HG03558 (cell line): Measurements from ENCODE around the gene ITGB1.
"Not testable (repeated sequence)": the region's sequence is repeated elsewhere in the genome, so short reads cannot be mapped to it uniquely, and the experiment has no call there.

Experiments
- ATAC-seq: cut with Tn5 transposase; IDR thresholded peaks from one replicate; pipeline ENCODE4 v1.9.1; 2021; ENCODE audit warnings: moderate number of reproducible peaks; ENCODE audit not compliant: unreplicated experiment; ENCODE audit errors: extremely low read depth

Gene ITGB1

DNA sequence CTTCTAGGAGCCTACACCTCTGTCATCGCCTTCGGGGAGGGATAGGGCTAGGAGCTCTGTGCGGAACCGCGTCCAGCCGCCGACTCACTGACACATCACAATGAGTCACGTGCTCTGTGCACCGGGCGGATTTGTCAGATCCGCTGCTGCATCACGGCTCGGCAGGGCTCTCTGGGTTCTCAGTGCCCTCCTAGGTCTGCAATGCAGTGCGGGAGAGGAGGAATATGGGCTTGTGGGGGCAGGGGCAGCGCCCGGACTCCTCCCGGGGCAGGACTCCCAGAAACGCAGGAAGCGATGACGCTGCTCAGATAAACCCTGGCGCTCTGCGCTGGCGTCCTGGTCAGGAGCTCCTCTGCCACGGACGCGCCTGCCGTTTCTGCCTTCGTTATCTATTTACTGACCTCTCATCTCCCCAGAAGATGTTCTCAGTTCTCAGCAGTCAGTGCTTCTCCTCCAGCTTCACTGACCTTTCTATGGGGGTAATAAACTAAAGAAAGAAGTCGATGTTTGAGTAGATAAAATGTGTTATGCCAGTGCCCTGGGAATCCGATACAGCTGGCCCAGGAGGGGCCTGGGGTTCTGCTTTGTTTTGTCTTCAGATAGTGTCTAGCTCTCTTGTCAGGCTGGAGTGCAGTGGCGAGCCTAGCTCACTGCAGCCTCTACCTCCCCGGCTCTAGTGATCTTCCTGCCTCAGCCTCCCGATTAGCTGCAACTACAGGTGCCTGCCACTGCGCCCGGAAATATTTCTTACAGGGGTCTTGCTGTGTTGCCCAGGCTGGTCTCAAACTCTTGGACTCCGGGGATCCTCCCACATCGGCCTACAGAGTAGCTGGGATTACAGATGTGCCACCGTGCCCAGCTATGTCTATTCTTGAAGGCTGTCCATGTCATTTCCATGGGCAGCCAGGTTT is 22.8 kb upstream of the ITGB1 start:
- peak; percentile 86 for ATAC-seq

DNA sequence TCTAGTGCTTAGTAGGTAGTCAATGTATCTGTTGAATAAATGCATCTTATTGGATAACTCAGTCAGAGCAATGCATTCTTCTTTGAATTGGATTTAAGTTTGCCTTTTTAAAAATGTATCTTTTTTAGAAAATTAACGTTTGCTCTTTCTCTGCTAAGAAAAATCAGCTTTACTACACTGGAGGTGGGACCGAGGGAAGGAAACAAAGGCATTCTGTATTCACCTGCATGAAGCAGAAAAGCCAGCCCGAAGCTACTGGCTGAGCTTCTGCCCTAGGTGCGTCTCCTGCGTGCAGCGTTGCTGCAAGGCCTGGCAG is 22.2 kb upstream of the ITGB1 start:
- ATAC-seq = no peak

DNA sequence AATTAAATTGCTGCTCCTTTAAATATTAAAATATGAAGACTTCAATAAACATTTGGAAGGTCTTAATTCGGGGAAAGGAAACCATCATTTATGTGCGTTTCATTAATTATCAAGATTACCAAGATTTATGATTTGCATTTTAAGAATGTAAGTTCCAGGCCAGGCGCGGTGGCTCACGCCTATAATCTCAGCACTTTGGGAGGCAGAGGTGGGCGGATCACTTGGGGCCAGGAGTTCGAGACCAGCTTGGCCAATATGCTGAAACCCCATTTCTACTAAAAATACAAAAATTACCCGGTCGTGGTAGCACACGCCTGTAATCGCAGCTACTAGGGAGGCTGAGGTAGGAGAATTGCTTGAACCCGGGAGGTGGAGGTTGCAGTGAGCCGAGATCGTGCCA is 21.7 kb upstream of the ITGB1 start:
- ATAC-seq = not testable (repeated sequence)

- ATAC-seq = no peak
Observed at GRCh38 chr10:32979041-32979440, 21.0 kb upstream of the ITGB1 start.

DNA sequence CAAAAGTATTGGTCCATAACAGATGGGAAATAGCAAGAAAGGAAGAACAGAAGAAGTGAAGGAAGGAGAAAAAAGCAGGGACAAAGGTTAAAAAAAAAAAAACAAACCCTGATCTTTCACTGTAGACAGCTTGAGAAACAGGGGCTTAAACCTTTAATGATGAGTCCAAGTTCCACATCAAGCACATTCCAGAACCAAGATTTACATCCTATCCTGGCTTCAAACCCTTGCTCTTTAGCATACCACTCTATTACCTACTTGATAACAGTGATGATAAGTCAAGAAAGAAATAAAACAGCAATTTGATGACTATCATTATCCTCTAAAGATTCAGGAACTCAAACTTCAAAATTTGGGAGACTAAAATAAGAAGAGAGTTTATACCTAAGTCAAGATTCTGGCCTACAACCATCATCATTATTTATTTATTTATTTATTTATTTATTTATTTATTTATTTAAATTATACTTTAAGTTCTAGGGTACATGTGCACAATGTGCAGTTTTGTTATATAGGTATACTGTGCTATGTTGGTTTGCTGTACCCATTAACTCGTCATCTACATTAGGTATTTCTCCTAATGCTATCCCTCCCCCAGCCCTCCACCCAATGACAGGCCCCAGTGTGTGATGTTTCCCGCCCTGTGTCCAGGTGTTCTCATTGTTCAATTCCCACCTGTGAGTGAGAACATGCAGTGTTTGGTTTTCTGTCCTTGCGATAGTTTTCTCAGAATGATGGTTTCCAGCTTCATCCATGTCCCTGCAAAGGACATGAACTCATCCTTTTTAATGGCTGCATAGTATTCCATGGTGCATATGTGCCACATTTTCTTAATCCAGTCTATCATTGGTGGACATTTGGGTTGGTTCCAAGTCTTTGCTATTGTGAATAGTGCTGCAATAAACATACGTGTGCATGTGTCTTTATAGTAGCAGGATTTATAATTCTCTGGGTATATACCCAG is 20.1 kb upstream of the ITGB1 start:
- ATAC-seq = not testable (repeated sequence)

DNA sequence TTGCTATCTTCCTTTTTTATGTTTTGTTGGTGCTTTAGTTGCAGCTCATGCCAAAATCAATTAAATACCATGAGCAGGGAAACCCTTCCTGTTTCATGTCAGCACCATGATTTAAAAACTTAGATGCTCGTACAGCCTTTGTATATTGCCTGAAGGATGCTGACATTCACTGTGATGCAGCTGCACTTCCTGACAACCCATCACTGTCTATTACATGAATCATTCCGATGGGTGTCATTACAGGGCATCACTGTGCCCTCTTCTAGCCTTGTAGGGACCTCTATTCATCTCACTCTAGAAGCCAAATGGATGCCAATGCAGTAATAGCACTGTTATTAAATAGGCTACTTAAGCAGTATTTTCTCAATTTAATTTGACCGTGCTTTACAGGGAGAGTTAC is 18.3 kb upstream of the ITGB1 start:
- ATAC-seq = no peak

- no peak for ATAC-seq
Observed at GRCh38 chr10:32972929-32973328, 14.9 kb upstream of the ITGB1 start.

DNA sequence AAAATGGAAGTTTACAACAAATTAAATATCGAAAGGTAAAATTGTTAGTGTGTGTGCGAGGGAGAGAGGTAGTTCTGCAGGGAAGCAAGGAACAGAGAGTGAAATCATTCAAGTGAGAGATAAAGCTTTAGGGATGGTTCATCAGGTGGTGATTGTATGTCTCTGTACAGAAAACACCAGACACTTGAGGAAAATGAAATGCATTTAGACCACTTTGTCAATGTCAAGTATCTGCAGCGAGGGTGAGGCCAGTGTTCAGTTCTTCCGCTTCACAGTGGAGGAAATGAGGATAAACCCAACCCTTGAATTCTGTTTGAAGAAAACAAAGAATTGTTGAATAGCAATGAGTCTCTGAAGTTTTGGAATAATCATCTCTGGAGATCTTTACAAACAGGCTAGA is 14.4 kb upstream of the ITGB1 start:
- ATAC-seq = no peak

DNA sequence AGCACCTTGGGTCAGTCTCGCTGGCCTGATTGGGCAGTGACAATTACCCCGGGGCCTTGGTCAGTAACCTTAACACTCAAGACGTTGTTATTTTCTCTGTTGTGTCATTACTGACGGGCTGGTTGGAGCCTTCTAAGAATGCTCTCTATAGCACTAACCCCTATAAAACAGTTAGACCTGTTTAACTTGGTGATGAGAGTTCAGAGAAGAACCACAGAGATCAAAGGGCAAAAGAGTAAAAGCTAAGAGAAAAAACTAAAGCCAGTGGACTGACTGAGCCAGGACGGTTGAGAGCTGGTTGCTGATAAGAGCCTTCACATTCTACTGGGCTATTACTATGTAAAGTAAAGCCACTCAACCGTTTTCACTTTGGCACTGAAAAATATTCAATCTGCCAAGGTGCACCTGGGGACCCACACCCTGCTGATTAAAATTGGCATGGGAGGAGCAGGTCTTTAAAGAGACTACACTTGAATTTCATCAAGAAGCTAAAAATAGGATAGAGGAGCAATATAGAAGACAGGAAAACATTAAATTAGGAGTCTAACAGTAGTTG is 13.6 kb upstream of the ITGB1 start:
- no peak for ATAC-seq

GRCh38 chr10:32970910-32971309 is 12.9 kb upstream of the ITGB1 start:
- ATAC-seq = no peak

DNA sequence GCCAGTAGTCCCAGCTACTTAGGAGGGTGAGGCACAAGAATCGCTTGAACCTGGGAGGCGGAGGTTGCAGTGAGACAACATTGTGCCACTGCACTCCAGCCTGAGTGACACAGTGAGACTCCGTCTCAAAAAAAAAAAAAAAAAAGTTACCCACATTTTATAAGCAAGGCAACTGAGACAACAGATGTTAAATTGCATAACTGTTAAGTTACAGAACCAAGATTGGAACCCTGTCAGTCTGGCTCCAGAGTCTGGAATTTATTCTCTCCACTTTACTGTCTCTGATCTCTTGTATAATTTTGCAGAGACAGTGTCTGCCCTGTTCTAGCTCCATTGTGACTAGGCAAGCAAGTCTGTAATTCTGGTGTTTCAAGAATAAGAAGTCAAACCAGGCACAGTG is 6.2 kb upstream of the ITGB1 start:
- no peak for ATAC-seq

GRCh38 chr10:32963096-32963495 is 5.1 kb upstream of the ITGB1 start:
- ATAC-seq = no peak

- ATAC-seq = no peak
Observed at GRCh38 chr10:32962521-32962920, 4.5 kb upstream of the ITGB1 start.

DNA sequence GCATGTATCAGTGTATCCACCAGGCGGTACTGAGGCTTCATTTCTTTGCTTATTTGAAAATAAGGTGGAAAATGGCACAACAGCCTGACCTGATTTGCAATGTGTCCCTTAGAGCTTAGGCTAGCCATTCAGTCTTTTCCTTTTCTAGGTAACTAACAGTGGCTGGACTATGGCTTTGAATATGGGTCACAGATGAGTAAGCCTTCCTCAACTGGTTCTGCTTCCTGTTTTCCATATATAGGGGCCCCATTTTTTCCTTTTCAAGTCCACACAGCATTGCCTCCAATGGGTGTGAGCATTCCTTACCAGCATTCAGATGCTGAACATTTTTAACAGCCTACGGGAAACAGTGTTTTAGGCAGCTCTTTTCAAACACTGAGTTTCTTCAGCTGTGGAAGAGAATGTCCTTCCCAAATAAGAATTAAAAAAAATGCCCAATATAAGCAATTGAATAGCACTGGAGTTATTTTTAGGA is 3.9 kb upstream of the ITGB1 start:
- ATAC-seq = no peak

DNA sequence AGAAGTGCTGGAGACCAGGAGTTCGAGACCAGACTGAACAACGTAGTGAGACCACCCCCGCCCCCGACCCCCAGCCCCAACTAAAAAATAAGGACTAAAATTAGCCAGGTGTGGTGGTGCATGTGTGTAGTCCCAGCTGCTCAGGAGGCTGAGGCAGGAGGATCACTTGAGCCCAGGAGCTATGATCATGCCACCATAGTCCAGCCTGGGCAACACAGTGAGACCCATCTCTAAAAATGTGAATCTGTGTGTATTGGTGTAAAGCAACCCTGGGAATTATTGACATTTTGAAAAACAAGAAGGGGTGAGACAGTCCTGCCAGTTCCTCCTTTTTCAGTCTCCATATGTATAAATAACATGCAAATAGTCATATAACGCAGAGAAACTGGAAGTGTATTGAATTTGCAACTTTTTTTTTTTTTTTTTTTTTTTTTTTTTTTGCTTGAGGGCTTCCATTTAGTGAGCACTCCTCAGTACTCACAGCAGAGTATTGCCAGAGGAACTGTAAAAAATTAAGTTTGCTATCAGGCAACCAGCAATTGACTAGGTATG is 3.4 kb upstream of the ITGB1 start:
- no peak for ATAC-seq

DNA sequence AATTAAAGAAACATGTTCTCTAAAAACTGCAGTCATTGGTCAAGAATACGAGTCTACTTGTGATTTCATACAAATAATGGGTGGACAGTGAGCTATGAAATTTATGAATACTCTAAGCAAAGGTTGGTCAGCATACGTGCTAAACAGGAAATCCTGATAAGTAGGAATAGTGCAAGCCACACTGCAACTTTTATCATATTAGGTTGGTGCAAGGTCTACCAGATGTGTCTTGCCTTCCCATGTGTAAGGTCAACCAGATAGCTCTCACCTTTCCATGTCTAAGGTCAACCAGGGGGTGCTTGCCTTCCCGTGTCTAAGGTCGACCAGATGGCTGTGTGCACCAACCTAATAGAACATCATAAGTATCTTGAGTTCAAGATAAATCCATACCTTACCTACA is 2.0 kb upstream of the ITGB1 start:
- ATAC-seq = no peak

- peak; percentile 38 for ATAC-seq
Observed at GRCh38 chr10:32959006-32959920, 1.2 kb upstream of the ITGB1 start.

GRCh38 chr10:32957341-32958084 is 517 bp downstream of the ITGB1 start:
- peak; percentile 5 for ATAC-seq
